ENCODE measurements around the gene ARHGAP18.

ARHGAP18 gene

GRCh38 chr6:129662980-129663431, 47.0 kb downstream of the ARHGAP18 start:
- no peak for DNase-seq

DNA sequence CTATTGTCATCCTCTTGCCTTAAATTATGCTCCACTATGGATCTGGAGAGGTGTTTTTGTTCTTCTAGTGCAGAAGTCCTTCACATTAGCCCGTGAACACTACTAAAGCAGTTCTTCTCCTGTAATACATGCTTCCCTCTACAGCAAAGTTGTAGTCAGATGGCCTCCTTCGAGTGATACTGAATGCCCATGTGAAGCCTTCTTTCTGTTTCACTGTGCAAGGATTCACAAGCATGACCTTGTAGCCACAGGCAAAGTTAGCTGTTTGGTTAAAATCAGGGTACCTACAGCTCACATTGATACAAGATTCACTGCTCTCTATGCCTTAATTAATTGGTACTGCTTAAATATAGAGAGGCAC, 47.6 kb downstream of the ARHGAP18 start:
- DNase-seq, result no peak

- DNase-seq, result no peak
These were observed 48.2 kb downstream of the ARHGAP18 start for GRCh38 chr6:129661536-129662405.

DNA sequence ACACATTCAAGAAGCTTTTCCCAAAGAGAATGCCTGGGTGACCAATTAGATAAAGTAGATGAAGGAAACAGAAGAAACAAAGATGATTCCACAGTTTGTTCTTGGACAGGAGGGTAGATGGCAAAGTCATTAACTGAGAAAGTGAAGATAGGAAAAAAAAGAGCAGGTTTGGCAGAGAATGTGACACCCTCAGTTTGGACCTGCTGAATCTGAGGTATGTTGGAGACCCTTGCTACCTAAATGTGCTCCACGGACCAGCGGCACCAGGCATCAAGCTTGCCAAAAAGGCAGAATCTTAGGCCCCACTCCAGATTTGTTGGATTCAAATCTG, 49.7 kb downstream of the ARHGAP18 start:
- DNase-seq, result no peak

- no peak for DNase-seq
These were observed 50.2 kb downstream of the ARHGAP18 start for GRCh38 chr6:129659590-129660345.

- DNase-seq, result no peak
These were observed 50.8 kb downstream of the ARHGAP18 start for GRCh38 chr6:129659167-129659566.

DNA sequence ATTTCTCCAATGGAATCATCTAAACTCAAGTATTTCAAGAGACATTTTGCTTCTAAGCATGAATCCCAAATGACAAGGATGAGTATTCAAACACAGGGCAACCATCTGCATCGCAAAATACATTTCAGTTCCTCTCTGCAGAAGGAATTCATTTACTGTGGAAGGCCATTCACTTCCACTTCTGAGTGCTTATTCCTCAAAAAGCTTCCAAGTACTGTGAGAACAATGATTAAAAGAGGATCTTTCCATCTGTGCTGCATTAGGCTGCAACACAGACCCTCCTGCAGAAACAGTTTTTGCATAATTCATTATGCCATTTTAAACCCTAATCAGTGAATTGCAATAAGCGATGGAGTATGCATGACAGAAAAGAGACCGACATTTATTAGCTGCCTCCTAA, 52.5 kb downstream of the ARHGAP18 start:
- no peak for DNase-seq

DNA sequence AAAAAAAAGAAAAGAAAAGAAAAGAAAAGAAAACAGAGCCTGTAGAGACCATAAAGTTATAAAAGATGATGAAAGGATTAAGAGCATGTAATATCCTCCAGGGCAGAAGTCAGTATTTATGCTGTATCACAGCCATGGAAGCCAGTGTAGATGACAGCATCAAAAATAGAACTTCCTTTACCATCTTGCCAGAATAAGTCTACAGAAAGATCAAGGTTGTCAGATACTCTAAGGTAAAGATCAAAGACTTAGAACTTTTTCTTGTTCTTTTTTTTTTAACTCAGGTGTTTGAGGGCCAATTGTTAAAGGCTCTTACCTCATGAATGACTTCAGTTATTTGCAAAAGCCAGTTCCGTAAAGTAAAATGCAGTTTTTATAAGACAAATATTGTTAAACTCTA, 54.6 kb downstream of the ARHGAP18 start:
- no peak for DNase-seq

DNA sequence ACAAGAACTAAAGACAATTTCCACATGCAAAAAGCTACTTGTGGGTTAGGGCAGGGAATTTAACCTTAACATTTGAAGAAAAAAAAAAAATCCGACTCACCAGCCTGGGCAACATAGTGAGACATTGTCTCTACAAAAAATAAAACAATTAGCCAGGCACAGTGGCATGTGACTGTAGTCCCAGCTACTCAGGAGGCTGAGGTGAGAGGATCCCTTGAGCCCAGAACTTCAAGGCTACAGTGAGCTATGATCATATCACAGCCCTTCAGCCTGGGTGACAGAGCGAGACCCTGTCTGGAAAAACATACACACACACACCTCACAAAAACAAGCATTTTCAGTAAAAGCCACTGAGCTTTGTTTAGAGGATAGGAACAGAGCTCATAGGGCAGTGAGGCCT, 56.2 kb downstream of the ARHGAP18 start:
- DNase-seq, result no peak

DNA sequence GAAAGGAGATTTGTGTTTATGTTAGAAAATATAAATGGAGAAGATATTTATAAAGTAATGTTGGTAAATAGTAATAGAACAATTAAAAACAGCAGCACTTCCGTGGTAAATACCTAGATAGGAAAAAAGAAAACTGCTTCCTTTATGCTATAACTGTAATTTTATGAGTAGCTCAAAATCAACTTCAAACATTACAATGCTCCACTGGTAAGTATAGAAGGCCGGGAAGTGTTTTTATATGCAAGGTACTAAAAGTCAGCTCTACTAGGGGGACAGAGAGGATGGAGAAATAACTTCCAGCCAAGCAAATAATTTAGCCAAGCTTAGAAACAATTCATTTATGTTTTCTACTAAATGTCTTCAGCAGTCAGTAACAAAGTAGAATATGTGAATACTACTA, 56.7 kb downstream of the ARHGAP18 start:
- DNase-seq, result no peak

DNA sequence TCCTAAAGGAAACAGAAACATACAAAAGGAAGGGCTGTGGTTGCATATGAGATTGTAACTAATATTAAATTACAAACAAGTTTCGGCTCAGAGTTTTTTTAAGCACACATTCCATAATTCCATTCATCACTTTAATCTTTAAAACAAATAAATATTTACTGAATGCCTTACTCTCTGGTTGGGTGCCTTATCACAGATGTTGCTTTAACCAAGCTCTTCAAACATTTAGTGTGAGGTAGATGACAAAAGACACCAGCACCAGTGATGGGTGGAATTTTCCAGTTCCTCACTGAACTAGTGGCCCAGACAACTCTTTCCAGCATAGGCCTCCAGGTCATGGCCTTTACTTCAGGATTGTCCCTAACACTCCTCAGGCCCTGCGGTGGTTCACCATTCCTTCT, 58.7 kb downstream of the ARHGAP18 start:
- DNase-seq, result no peak

GRCh38 chr6:129648819-129649491, 61.0 kb downstream of the ARHGAP18 start:
- no peak for DNase-seq

DNA sequence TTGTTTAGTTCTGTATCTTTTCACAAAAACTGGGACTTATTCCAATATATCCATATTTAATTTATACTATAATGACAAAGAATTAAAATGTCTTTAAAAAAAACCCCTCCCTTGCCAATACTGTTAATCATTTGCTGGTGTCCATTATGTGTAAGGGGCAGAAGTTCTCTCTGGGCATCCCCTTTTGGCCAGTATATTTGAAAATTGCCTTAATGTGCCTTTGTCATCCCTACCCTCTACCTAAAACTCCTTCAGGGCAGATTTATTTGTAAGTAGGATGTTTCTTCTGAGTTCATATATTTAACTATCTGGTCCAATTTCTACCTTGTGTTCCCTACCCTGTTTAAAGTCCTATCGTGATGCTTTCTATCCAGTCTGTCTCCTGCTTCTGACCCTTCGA, 62.9 kb downstream of the ARHGAP18 start:
- DNase-seq, result no peak

GRCh38 chr6:129646642-129647041, 63.3 kb downstream of the ARHGAP18 start:
- DNase-seq, result no peak

DNA sequence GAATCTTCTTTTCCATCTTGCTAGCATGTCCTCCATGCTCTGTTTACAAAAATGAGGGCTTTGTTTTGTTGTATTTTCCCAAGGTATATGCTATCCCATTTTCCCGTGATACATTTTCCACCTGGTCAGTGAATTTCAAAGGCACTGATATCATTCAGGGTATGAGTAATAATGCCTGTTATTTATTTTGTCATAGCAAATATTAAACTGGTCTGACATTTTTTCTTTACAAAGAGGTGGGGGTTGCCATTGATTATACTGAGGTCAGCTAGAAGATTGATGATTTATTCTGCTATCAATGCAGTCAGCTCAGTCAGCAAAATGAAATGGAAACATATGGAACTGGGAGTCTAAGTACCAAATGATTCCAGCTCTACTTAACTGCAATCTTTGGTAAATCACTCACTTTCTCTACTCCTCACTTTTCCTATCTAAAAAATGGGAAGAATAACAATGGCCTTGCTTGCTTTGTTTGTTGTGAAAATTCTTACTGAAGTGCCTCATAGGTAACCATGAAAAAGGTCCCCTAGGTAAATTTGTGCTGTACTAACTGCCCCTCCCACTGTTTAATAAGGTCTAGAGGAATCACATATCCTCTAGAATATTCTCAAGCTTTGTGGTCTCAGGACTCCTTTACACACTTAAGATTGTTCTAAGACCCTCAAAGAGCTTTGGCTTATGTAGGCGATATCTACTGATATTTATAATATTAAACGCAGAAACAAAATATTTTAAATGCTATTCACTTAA, 64.0 kb downstream of the ARHGAP18 start:
- no peak for DNase-seq

DNA sequence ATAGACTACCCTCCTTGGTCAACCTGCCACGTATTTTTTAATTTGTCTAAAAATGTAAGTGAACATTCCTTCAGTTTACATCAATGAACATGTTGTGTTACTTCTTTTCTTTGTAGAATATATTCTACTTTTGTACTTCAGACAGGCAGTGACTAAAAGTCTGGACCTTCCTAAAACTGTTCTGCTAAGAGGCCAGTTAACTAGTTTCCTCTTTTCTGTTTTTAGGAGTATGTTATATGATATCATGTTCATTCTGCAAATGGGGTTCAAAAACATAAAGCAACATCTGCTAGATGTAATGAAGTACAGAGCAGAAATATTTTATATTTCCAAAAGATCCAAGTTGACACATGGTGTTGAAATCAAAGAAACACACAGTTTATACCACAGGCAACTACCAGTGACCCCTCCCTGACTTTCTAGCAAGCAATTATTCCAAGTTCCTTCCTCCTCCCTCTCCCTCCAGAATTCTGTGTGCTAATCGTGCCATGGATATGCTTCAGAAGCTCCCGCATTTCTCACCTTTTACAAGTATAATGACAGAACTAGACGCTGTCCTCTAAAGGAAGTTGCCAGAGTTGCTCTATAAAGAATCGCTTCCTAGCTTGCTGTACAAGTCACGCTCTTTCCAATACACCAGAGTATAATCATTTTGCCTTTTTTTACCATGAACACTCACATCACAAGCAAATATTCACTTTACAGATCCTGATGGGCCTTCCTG, 64.7 kb downstream of the ARHGAP18 start:
- DNase-seq, result no peak

DNA sequence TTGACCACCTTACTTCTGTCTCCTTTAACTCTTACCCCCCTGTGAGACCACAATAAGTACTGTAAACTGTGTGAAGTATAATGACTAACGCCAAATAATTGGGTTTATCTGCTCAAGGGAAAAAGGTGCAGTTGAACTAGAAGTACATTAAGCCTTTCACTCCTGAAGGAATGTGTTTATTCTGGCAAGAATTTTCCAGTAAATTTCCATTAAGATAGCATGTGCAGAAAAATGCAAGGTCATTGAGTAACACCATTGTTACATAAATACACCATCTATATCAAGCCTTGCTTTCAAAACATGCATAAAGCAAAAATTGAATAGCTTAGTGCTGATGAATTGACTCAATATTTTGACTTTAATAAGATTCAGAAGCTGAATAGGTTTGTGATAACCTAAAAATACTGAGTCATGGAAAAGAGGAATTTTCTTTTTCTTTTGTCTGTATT, 65.4 kb downstream of the ARHGAP18 start:
- no peak for DNase-seq

DNA sequence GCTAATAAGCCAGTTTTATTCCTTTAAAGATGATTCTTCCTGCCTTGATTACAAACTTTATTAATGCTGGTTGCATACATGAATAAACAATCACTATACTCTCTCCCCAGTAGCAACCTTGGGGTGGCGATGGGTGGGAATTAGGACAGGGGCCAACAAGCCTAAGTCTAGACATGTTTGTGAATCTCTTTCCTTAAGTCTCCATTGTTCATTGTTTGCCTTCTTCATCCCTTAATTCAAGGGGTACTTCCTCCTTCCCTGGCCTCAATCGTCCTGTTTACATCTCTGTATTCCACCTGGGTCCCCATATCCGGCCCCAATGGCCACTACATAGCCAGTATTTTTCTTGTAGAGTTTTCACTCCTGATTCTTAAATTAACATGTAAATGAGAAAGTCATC, 66.0 kb downstream of the ARHGAP18 start:
- no peak for DNase-seq

DNA sequence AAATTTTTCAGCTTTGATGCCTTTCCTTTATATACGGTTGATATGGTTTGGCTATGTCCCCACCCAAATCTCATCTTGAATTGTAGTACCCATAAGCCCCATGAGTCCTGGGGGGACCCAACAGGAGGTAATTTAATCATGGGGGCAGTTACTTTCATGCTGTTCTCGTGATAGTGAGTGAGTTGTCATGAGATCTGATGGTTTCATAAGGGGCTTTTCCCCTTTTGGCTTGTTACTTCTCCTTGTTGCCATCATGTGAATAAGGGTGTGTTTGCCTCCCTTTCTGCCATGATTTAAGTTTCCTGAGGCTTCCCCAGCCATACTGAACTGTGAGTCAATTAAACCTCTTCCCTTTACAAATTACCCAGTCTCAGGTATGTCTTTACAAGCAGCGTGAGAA, 66.8 kb downstream of the ARHGAP18 start:
- no peak for DNase-seq

DNA sequence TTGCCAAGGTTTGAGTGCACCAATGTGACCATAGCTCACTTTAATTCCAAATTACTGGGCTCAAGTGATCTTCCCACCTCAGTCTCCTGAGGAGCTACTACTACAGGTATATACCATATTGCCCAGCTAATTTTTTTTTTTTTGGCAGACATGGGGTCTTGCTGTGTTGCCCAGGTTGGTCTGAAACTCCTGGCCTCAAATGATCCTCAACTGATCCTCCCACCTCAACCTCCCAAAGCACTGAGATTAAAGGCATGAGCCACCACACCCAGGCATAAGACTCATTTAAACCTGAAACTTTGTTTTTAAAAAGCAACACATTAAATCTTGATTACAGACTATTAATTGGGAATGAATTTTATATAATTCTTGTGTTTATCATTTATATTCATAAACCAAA, 67.7 kb downstream of the ARHGAP18 start:
- DNase-seq, result no peak

DNA sequence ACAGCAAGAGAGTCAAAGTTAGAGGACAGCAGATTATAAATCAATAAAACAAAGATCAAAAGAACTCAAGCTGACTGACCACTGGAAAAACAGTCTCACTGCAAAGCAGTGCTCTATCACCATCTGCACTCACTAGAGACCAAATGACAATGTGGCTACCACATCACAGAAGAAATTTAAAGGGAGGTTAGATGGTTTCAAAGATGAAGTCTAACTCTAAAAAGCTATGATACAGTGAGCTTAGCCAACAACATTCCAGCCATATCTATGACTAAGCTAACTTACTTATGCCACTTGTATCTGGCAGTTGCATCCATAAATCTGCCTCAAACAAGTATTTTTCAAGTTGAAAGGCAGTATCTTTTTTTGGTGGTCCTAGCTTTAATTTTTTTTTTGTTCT, 68.6 kb downstream of the ARHGAP18 start:
- no peak for DNase-seq

GRCh38 chr6:129638686-129639085, 71.3 kb downstream of the ARHGAP18 start:
- no peak for DNase-seq

Measured in CD4-positive, alpha-beta T cell treated with Interferon gamma for 1 hour (primary cell).